GM12872 (cell line): ENCODE measurements around the gene COIL.

Source experiments
- TF ChIP-seq, protein P1 (sequence below): IDR thresholded peaks from 3 replicates; pipeline ENCODE4 v1.5.1; 2011; ENCODE audit warnings: low read depth, mild to moderate bottlenecking, low read length, moderate library complexity; ENCODE audit not compliant: insufficient read depth

COIL gene, protein sequence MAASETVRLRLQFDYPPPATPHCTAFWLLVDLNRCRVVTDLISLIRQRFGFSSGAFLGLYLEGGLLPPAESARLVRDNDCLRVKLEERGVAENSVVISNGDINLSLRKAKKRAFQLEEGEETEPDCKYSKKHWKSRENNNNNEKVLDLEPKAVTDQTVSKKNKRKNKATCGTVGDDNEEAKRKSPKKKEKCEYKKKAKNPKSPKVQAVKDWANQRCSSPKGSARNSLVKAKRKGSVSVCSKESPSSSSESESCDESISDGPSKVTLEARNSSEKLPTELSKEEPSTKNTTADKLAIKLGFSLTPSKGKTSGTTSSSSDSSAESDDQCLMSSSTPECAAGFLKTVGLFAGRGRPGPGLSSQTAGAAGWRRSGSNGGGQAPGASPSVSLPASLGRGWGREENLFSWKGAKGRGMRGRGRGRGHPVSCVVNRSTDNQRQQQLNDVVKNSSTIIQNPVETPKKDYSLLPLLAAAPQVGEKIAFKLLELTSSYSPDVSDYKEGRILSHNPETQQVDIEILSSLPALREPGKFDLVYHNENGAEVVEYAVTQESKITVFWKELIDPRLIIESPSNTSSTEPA

DNA sequence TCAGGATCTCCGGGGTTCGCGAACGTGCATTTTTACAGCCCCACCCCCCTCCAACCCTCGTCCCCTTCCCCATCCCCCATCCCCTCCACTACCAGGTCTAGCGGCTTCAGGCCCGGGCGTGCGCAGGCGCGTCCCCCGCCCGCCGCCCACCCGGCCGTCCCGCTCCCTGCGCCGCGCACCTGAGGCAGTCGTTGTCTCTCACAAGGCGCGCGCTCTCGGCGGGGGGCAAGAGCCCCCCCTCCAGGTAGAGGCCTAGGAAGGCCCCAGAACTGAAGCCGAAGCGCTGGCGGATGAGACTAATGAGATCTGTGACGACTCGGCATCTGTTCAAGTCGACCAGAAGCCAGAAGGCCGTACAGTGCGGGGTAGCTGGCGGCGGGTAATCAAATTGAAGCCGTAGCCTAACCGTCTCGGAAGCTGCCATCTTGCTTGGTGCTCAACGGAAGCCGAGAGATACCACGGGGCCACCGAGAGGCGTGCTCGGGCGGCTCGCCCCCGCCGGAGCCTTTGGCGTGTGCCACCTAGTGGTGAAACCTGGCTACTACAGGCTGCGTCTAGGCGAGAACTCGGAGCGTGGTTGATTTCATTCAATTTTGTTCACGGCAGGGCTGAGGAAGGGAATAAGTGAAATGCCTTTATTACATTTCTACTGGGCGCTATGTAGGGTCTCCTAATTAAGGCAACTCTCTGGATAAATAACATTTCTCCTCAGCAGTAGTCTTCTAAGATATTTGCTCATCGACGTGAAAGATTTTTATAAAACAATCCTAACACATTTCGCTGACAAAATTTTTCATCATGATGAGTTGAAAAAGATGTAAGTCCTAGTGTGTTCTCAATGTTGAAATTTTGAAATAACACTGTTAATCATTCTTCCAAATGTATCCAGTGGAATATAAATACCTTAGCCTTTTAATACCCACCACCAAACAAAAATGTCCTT, at the start of gene COIL:
TSS of gene COIL (minus strand) at position 455 of the 943 bp plus-strand sequence. CDS start at position 424, 31 bp downstream.
- TF ChIP-seq, protein P1, sequence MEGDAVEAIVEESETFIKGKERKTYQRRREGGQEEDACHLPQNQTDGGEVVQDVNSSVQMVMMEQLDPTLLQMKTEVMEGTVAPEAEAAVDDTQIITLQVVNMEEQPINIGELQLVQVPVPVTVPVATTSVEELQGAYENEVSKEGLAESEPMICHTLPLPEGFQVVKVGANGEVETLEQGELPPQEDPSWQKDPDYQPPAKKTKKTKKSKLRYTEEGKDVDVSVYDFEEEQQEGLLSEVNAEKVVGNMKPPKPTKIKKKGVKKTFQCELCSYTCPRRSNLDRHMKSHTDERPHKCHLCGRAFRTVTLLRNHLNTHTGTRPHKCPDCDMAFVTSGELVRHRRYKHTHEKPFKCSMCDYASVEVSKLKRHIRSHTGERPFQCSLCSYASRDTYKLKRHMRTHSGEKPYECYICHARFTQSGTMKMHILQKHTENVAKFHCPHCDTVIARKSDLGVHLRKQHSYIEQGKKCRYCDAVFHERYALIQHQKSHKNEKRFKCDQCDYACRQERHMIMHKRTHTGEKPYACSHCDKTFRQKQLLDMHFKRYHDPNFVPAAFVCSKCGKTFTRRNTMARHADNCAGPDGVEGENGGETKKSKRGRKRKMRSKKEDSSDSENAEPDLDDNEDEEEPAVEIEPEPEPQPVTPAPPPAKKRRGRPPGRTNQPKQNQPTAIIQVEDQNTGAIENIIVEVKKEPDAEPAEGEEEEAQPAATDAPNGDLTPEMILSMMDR, result peak; percentile 99

DNA sequence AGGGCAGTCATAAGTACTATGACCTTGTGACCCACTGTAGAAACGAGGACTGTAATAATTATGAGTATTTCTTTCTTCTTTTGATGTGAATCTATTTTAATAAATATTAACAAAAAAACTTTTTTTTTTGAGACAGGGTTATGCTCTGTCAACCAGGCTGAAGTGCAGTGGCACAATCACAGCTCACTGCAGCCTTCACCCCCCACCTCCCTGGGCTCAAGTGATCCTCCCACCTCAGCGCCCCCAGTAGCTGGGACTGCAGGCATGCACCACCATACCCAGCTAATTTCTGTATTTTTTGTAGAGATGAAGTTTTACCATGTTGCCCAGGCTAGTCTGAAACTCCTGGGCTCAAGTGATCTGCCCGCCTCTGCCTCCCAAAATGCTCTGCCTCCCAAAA, 49.6 kb upstream of the COIL start:
- TF ChIP-seq, protein P1, result no peak

DNA sequence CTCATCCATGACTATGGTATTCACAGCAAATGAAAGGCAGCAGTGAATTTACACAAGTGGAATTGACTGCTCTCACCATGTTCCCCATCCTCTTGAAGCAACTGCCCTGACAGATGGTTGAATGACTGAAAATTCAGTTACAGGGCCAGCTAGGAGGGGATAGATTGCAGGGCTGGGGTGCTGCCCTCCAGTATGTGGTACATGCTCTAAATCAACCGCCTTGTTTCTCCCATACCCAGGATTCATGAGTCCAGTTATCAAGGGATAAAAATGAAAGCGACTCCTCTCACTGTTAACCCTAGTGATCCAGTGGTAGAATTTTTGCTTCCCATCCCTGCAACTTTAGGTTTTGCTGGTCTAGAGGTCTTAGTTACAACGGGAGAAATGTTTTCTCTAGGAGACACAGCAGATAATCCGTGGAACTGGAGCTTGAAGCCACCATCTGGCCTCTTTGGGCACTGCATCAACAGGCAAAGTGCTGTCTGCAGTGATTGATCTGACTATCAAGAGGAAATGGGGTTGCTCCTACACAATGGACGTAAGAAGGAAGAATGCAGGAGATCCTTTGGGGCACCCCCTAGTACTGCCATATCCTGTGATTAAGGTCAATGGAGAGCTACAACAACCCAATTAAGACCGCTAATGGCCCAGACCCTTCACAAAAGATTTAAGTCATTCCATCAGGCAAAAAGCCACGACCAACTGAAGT, 49.0 kb upstream of the COIL start:
- TF ChIP-seq, protein P1, result peak; percentile 93

DNA sequence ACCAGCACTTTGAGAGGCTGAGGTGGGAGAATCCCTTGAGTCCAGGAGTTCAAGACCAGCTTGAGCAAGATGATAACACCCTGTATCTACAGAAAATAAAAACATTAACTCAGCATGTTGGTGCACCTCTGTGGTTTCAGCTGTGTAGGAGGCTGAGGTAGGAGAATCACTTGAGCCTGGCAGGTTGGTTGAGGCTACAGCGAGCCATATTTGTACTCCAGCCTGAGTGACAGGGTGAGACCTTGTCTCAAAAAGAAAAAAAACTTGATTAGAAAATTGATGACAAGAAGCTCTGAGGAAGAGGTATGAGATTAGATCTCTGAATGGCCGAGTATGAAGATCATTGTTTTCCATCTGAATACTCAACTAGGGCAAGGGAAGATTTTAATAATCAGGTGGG, 48.1 kb upstream of the COIL start:
- TF ChIP-seq, protein P1, result no peak

DNA sequence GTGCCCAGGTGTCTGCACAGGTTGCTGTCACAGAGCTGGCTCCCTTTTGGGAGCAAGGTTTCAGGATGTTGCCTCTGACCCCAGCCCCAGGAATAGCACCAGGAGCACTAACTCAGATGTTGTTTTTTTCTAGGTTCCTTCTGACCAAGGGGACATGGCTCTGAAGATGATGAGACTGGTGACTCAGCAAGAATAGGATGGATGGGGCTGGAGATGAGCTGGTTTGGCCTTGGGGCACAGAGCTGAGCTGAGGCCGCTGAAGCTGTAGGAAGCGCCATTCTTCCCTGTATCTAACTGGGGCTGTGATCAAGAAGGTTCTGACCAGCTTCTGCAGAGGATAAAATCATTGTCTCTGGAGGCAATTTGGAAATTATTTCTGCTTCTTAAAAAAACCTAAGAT, 45.2 kb upstream of the COIL start:
- TF ChIP-seq, protein P1, result no peak

DNA sequence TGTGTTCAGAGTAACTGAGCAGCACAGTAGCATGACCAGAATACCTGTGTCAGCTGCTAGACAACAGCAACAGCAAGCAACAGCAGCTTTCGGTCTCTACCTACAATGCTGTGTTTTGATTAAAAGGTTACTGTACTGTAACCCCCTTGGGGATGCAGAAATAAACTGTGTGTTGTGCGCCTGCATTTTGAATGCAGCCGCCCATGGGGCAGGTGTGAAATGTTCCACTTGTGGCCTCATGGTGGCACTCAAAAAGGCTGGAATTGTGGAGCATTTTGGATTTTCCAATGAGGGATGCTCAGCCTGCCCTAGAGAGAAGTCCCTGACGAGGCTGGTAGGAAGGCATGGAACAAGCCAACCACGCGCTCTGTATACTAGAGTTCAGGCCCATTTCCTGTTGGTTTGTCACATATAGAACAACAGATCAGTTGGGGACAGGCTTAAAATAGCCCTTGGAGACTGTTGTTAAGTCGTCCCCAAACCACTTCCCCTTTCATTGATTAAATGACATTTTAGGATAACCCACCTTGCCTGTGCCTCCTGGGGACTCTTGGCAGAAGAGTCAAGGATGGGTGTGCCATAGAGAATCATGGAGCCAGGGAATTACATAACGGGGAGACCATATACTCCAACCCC, 44.2 kb upstream of the COIL start:
- TF ChIP-seq, protein P1, result peak; percentile 44
